UCSD-AML1 (cell line): ENCODE data around the gene PAXX.

Source experiments
- DNase-seq: peaks from one replicate; lab custom pipeline; 2025; ENCODE audit not compliant: unreplicated experiment; lab: John Stamatoyannopoulos, UW

PAXX gene

DNA sequence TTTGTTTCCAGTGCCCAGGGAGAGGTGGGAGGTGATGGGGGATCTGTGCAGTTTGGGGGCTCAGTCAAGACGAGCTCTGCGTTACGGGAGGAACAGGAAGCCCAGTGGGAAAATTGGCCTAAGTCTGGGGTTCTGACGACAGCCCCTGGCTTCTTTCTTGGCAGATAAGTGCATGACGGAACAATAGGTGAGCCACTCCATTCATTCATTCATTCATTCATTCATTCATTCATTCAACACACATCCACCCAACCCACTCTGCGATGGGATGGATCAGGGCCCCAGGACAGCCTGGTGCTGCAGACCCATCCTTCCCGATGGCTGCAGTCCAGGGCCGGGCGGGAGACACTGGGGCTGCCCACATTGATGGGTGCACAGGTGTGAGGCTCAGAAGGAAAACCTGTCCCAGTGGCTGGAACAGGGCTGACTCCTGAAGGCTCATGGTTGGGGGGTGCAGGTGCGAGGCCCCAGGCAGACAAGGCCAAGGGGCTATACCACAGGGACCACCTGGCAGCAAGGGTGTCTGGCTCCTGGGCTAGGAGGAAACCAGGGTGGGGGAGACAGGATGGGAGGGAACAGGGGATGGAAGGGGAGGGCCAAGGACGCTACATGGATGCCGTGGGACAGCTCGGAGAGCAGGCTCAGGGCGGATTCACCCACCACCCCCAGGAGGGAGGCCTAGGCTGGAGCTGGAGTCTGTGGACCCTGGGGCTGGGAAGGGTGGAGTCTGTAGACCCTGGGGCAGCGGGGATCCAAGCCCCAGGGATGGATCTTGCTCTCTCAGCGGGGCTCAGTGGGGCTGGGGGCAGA is 11.3 kb upstream of the PAXX start:
- DNase-seq: no peak

DNA sequence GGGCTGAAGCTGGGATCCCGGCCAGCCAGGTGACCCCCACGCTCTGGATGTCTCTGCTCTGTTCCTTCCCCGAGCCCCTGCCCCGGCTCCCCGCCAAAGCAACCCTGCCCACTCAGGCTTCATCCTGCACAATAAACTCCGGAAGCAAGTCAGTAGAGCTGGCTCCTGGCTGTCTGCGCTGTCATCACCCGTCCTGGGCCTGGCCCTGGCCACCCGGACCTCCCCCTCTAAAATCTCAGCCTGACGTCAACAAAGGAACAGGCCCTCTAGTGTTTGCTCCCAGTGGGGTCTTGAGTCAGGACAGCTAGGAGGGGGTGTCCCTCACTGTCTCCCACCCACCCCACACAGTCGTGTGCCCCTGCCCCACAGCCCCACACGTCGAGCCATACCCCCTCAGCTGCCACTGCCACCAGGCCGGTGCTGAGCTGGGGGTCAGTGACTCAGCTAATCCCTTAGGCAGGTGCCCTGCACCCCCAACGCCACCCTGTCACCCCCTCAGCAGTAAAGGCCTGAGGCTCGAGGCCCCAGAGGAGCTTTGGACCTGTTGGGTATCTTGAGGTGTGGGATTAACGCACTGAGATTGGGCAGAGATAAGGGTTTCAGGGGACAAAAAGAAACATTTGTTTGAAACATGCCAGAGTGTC is 10.5 kb upstream of the PAXX start:
- no peak for DNase-seq

DNA sequence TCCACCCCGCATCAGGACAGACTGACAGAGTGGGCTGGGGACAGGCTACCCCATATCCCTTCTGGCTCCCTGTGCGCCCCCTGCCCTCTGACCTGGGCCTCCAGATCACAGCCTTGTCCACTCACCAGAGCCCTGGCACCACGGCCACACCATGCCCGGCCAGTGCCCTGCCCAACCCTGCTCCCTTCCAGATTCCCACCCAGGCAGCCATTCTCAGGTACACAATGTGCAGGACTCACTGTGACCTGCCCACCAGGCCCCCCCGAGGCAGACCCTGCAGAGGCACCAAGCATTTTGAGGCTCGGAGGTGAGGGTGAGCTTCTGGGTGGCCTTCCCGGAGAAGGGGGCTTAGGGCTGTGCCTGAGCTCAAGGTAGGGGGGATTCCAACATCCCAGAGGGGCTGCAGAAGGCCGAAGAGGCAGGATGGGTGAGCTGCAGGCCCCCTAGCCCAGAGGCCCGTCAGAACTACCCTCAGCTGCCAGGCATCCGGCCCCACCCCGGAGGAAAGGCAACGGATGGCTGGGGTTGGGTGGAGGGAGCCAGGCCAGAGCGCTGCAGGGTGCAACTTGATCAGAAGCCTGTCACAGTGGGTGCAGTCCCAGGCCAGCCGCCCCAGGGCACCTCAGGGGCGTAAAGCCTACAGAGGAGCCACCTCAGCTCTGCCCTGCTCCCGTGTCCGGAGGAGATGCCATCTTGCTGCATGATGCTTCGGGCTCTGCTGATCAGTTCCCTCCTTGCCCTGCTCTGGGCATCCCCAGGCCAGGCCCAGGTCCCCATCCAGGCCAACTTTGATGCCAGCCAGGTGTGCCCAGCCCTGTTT is 9.8 kb upstream of the PAXX start, which contains the start of gene LCNL1:
Gene LCNL1, plus strand, starts transcription at position 762 of the 820 bp plus-strand sequence. CDS start 594 bp downstream, outside the sequence.
- no peak for DNase-seq

- DNase-seq: no peak
Measured at GRCh38 chr9:136983167-136983566, 9.1 kb upstream of the PAXX start.

GRCh38 chr9:136983656-136984314 is 8.4 kb upstream of the PAXX start:
- no peak for DNase-seq

- no peak for DNase-seq
Measured at GRCh38 chr9:136984464-136985026, 7.7 kb upstream of the PAXX start.

DNA sequence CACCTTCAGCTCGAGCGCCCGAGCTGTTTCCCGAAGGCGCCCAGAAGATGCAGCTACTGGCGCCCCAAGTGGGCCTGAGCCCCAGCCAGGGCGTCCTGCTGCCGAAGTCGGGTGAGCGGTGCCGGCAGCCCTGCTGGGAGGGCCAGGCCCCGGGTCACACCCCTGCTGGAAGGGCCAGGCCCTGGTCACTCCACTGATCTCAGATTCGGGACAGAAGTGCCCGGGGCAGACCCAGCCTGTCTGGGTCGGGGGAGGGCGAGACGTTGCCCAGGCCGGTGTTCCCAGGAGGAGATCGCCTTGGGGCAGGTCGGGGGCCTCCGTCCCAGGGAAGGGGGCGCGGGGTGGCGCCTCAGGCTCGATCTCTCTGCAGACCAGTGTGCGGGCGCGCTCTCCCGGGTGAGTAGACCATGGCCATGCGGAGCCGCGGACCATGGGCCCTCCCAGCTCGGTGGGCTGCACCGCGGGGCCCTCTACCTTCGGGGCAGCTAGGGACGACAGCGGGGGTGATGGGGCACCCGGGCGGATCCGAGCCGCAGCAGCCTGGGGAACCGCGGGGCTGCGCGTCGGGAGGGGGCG is 7.1 kb upstream of the PAXX start:
- DNase-seq: no peak

- no peak for DNase-seq
Measured at GRCh38 chr9:136985853-136986252, 6.4 kb upstream of the PAXX start.

DNA sequence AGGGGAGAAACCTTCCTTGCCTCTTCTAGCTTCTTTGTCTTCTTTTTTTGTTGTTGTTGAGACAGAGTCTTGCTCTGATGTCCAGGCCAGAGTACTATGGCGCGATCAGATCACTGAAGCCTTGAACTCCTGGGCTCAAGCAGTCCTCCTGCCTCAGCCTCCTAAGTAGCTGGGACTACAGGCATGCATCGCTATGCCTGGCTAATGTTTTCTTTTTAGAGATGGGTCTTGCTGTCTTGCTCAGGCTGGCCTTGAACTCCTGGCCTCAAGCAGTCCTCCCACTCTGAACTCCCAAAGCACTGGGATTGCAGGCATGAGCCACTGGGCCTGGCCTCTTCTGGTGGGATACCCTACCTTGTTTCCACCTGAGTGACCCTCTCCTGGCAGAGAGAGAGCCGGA is 3.4 kb upstream of the PAXX start:
- no peak for DNase-seq

DNA sequence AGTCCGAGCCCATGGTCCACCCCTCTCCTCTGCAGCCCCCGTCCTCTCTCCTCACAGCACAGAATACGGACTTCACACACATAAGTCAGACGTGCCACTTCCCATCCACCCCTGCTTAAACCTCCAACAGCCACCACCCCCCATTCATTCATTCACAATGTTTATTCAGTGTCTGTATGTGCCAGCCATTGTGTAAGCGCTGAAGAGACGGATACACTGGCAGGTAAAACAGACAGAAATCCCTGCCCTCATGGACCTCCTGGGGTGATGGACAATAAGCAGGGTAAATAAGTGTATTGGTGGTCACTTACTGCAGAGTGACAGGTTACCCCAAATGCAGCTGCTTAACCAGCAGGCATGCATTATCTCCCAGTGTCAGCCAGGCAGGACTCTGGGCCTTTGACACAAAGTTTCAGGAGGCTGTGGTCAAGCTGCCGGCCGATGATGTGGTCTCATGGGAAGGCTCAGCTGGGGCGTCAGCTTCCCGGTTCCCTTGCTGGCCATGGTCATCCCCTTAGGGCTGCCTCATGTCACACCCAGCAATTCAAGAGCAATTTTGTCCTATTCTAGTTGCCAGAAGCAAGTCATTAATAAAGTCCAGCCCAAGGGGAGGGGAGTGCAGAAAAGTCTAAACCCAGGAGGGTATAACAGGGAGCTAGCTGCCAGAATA is 1.8 kb upstream of the PAXX start:
- DNase-seq: no peak

GRCh38 chr9:136992819-136993369 is 672 bp downstream of the PAXX start:
- no peak for DNase-seq

DNA sequence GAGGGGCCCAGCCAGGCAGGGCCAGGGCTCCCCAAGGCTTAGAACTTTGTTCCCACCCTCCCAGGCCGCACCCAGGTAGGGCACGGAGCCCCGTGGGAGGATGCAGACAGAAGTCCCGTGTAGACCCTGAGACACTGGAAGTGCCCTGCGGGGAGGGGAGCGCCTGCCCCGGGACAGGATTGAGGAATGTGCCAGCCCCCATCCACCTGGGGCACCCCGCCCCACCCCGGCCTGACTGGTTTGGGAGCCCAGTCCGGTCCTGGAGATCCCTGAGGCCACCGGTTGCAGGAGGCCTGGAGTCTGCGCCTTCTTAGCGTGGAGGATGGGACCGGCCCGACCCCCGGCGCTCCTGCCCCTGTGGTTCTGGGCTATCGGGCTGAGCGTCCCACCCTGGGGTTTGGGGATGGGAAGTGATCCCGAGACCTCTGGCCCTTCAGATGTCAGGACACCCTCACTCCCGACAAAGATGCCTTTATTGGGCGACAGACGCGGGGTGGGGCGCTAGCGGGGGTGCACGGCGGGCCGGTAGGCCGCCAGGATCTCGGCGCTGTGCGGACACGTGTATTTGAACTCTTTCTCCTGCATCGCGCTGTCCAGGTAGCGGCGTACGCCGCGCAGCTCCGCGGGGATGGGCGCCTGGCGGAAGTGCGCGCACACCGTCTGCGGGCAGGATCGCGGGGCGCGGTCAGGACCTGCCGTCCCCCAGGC is 2.1 kb downstream of the PAXX start:
- no peak for DNase-seq

DNA sequence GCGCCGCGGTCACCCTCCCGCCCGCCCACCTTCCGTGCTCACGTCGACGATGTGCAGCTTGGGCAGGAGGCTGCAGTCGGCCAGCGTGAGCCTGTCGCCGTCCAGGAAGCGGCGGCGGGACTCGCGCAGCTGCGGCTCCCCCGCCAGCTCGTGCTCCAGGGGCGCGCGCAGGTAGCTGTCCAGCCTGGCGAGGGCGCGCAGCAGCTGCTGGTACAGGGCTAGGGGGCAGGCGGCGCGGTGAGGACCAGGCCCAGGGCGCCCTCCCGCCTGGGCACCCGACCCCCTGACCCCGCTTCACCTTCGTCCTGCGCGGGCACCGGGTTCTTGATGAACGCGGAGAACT is 2.6 kb downstream of the PAXX start:
- no peak for DNase-seq

- no peak for DNase-seq
Measured at GRCh38 chr9:136995362-136995761, 3.1 kb downstream of the PAXX start.

DNA sequence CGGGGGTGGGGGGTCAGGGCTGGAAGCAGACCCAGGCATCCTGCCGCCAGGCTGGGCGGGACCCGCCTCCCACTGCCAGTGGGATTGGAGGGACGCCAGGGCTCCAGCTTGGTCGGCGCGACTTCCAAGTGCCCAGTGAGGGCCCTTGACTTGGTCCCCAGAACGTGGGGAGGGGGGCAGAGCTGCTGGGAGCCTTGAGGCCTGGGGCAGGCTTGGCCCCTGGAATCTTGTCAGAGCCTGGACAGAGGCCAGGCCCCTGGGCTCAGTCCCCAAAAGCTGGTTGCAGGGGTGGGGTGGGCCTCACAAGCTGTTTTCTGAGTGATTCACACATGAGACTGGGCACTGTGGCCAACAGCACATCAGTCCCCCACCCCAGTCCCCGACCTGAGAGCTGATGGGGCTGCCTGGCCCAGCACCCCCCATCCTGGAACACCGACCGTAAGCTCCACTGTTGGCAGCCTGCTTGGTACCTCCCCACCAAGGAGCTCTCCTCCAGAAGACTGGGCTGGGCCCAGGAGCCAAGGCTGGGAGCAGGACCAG is 3.6 kb downstream of the PAXX start:
- DNase-seq: no peak

DNA sequence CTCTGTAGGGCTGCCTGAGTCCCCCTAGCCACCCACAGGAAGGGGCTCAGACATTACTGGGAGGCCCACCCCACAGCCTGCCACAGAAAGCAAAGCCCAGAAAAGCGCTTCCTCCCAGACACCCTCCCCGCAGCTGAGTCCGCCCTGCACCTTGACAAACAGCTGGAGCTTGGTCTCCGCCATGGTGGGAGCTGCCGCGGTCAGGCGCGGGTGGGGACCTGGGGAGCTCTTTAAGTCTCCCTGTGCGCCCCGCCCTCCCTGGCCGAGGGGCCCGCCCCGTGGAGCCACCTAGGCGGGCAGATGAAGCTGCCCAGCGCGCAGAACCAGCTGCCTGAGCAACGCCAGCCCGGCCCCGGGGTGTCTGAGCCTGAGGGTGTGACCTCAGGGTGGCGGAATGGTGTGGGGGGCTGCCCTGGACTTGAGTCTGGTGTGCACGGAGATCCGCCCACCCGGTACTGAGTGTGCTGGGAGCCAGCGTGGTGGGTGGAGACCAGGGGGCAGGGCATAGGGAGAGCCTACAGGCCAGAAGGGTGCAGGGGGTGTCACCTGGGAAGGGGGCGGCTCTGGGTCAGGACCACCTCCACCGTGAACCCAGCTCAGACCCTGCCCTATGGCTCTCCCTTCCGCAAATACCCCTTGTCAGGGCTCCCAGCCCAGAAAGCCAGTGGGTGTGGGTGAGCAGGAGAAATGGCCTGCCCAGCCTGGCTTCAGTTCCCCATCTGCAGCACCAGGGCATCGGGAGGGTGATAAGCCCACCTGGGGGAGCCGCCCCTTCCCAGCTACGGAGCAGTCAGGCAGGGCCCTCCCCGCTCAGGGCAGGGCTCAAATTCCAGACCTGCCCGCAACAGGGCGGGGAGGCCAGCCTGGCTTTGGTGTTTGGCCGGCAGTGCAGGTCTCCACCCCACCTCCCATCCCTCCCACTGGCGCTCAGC is 4.4 kb downstream of the PAXX start, which contains the start of gene CLIC3:
Gene CLIC3, minus strand, starts transcription at position 208 of the 932 bp plus-strand sequence. Its CDS starts 25 bp downstream, at position 183.
- no peak for DNase-seq

DNA sequence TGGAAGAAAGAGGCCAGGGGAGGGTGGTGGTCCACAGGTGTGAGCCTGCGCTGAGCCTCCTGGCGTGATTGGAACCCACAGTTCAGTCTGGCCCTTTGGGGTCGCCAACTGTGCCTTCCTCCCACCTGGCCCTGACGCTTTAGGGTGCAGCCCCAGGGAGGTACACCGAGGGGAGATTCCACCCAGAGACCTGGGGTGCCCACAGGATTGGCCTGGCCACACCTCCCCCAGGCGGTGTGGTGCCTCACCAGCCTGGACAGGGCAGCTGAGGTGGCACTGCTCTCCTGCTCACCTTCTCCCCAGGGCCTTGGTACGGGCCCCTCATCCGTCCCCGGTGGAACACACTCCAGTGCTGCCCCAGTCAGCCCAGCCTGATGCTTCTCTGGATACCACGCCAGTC is 5.1 kb downstream of the PAXX start:
- no peak for DNase-seq

- DNase-seq: peak; percentile 76
Measured at GRCh38 chr9:136997830-136998234, 5.6 kb downstream of the PAXX start.
